HG03108 (cell line): Measurements from ENCODE around the gene ECHDC3.

Experiments used
- ATAC-seq: cut with Tn5 transposase; IDR thresholded peaks from one replicate; pipeline ENCODE4 v1.9.1; 2021; ENCODE audit warnings: moderate library complexity; ENCODE audit not compliant: unreplicated experiment

Gene ECHDC3

GRCh38 chr10:11808808-11809207 is 66.6 kb downstream of the ECHDC3 start:
- ATAC-seq: no peak

GRCh38 chr10:11810313-11810766 is 68.2 kb downstream of the ECHDC3 start:
- ATAC-seq: no peak

GRCh38 chr10:11810973-11811372 is 68.8 kb downstream of the ECHDC3 start:
- no peak for ATAC-seq

- no peak for ATAC-seq
Observed at GRCh38 chr10:11813177-11813576, 71.0 kb downstream of the ECHDC3 start.
